Gastrocnemius medialis (tissue), 4 donors: ENCODE results near the gene ERCC6L2. TPM values are rescaled to one million over a fixed set of nuclear protein-coding genes. Genes with fewer than 3 reads are reported as not detected.

Experiments used
- ATAC-seq, 2 donors: fragments of 150-250 bp; one replicate each; pipeline ENCODE4 v1.9.1; 2016
- DNase-seq, 2 donors: peaks; one replicate each; pipeline ENCODE4 v3.0.0-alpha.2; 2019
- H3K27ac ChIP-seq, 4 donors: fragments of 200-600 bp; sonication (generic); 1 replicate in 1 of 4; 2 replicates in 3 of 4; pipeline ENCODE4 v1.5.1; 2016 to 2018; ENCODE audit warnings: mild to moderate bottlenecking in 2 of 4, moderate library complexity in 1 of 4
- H3K27me3 ChIP-seq, 3 donors: fragments of 200-600 bp; sonication (generic) in 2 of 3; 1 replicate in 1 of 3; 2 replicates in 2 of 3; pipeline versions ENCODE4 v1.5.1 to v1.6.0; 2016 to 2019; ENCODE audit warnings: mild to moderate bottlenecking in 1 of 3, moderate library complexity in 1 of 3
- H3K36me3 ChIP-seq, 2 donors: fragments of 200-600 bp; sonication (generic) in 1 of 2; one replicate each; pipeline ENCODE4 v1.5.1; 2017 to 2018
- H3K4me1 ChIP-seq, 2 donors: fragments of 200-600 bp; sonication (generic) in 1 of 2; one replicate each; pipeline ENCODE4 v1.5.1; 2016 to 2017; ENCODE audit warnings: mild to moderate bottlenecking in 2 of 2
- H3K4me3 ChIP-seq, 4 donors: fragments of 200-600 bp; sonication (generic) in 3 of 4; 1 replicate in 1 of 4; 2 replicates in 3 of 4; pipeline ENCODE4 v1.5.1; 2016 to 2019; ENCODE audit warnings: mild to moderate bottlenecking in 2 of 4
- H3K9me3 ChIP-seq, 3 donors: fragments of 200-600 bp; sonication (generic) in 2 of 3; 1 replicate in 1 of 3; 2 replicates in 2 of 3; pipeline ENCODE4 v1.5.1; 2016 to 2019
- POLR2A ChIP-seq, 2 donors: fragments of 450-650 bp; IDR thresholded peaks; one replicate each; pipeline ENCODE4 v1.6.1; 2017; ENCODE audit warnings: antibody characterized with exemption in 2 of 2, mild to moderate bottlenecking in 2 of 2, moderate library complexity in 2 of 2
- in situ Hi-C, 4 donors: fragments of 200-750 bp; cut with MboI; loops; one replicate each; pipeline versions ENCODE4 v1.15.0 to v1.8.0; 2017; ENCODE audit warnings: low sequenced_read_pairs in 4 of 4
- intact Hi-C: fragments of 100-400 bp; cut with DNase I; formaldehyde crosslinking; loops from one replicate; pipeline ENCODE4 v1.15.1; 2023; ENCODE audit warnings: low total_unique reads
- total RNA-seq, 4 donors: library from RNA; depleted of rRNA; stranded (reverse); fragments of >200 nt; gene quantifications; one replicate each; pipeline versions ENCODE4 v1.1.0 to v1.2.3, GENCODE V29; 2016
- TF ChIP-seq, protein P1 (sequence below), 5 experiments: fragments of 450-650 bp in 3 of 5; fragments of 200-600 bp in 2 of 5; sonication (generic) in 2 of 5; IDR thresholded peaks in 4 of 5; conservative IDR thresholded peaks in 1 of 5; 1 replicate in 4 of 5; 2 replicates in 1 of 5; pipeline ENCODE4 v1.5.1; 2016 to 2019; ENCODE audit warnings: antibody characterized with exemption in 5 of 5, mild to moderate bottlenecking in 3 of 5, moderate library complexity in 3 of 5

ERCC6L2 gene
- total RNA-seq, 4 donors from 2014 or later: 24.2 to 46.2 (median 35.9) TPM

GRCh38 chr9:96004379-96004778 lies 128.9 kb downstream of the ERCC6L2 start:
- DNase-seq: no peak
- intact Hi-C loops (loop anchor here (10.0 kb wide), 1 partner anchor 120 kb away; no protein-coding TSS in a partner anchor), in situ Hi-C loops (loop anchor here in 1 of 4 donors (25.0 kb wide), 1 partner anchor 92 kb away; no protein-coding TSS in a partner anchor)
- no peak overlapping the region for H3K4me3 ChIP-seq
- ATAC-seq: no peak
- no peaks in the 10 kb centered on the region for H3K9me3 ChIP-seq
- peaks cover 10 to 12% of the 10 kb centered on the region in 2 donors for H3K4me1 ChIP-seq
- H3K27ac ChIP-seq: no peak overlapping the region
- TF ChIP-seq, protein P1, sequence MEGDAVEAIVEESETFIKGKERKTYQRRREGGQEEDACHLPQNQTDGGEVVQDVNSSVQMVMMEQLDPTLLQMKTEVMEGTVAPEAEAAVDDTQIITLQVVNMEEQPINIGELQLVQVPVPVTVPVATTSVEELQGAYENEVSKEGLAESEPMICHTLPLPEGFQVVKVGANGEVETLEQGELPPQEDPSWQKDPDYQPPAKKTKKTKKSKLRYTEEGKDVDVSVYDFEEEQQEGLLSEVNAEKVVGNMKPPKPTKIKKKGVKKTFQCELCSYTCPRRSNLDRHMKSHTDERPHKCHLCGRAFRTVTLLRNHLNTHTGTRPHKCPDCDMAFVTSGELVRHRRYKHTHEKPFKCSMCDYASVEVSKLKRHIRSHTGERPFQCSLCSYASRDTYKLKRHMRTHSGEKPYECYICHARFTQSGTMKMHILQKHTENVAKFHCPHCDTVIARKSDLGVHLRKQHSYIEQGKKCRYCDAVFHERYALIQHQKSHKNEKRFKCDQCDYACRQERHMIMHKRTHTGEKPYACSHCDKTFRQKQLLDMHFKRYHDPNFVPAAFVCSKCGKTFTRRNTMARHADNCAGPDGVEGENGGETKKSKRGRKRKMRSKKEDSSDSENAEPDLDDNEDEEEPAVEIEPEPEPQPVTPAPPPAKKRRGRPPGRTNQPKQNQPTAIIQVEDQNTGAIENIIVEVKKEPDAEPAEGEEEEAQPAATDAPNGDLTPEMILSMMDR (IDR thresholded peaks at IDR 0.05 in 4 of 5, conservative IDR thresholded peaks at IDR 0.05 in 1 of 5): no peak
- TF ChIP-seq POLR2A (IDR thresholded peaks at IDR 0.05): no peak
- peaks cover 0 to 7% of the 10 kb centered on the region in 2 donors for H3K36me3 ChIP-seq
- H3K27me3 ChIP-seq: no peaks in the 10 kb centered on the region

DNA sequence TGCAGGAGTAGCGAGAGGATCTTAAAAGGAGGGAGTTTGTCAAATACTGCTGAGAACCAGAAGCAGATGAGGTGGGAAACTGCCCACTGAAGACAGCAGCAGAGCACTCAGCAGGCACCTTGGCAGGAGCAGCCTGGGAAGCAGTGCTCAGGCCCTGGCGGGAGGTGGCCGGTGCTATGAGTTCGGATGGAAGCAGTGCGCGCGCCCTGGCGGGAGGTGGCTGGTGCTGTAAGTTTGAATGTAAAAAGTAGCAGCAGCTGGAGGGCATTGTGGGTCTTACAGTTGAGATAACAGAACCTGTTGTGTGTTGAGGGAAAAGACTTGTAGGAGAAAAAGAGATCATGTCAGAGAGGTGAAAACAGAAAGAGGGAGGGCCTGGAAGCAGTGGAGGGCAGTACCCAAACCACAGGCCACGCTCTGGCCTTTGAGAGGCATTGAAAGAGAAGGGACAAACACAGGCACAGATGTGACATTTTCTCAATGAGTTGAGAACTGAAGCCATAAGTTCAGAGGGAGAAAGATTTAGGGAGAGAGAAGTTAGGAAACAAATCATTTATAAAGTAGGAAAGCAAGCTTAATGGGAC lies 130.9 kb downstream of the ERCC6L2 start:
- TF ChIP-seq, protein P1 (IDR thresholded peaks at IDR 0.05 in 4 of 5, conservative IDR thresholded peaks at IDR 0.05 in 1 of 5): no peak
- TF ChIP-seq POLR2A (IDR thresholded peaks at IDR 0.05): no peak
- peaks cover 12 to 13% of the 10 kb centered on the region in 2 donors for H3K4me1 ChIP-seq
- H3K4me3 ChIP-seq: no peak overlapping the region
- no peaks in the 10 kb centered on the region for H3K27me3 ChIP-seq
- DNase-seq (no peak), ATAC-seq (no peak)
- no peaks in the 10 kb centered on the region for H3K9me3 ChIP-seq
- in situ Hi-C loops: loop anchor here in 1 of 4 donors (25.0 kb wide), 1 partner anchor 94 kb away; no protein-coding TSS in a partner anchor
- no peak overlapping the region for H3K27ac ChIP-seq
- H3K36me3 ChIP-seq: peaks cover 0 to 7% of the 10 kb centered on the region in 2 donors
- intact Hi-C loops: loop anchor here (10.0 kb wide), 1 partner anchor 118 kb away; no protein-coding TSS in a partner anchor

GRCh38 chr9:96006961-96007360 lies 131.5 kb downstream of the ERCC6L2 start:
- intact Hi-C loops: loop anchor here (10.0 kb wide), 1 partner anchor 118 kb away; no protein-coding TSS in a partner anchor
- in situ Hi-C loops: loop anchor here in 1 of 4 donors (25.0 kb wide), 1 partner anchor 95 kb away; no protein-coding TSS in a partner anchor

DNA sequence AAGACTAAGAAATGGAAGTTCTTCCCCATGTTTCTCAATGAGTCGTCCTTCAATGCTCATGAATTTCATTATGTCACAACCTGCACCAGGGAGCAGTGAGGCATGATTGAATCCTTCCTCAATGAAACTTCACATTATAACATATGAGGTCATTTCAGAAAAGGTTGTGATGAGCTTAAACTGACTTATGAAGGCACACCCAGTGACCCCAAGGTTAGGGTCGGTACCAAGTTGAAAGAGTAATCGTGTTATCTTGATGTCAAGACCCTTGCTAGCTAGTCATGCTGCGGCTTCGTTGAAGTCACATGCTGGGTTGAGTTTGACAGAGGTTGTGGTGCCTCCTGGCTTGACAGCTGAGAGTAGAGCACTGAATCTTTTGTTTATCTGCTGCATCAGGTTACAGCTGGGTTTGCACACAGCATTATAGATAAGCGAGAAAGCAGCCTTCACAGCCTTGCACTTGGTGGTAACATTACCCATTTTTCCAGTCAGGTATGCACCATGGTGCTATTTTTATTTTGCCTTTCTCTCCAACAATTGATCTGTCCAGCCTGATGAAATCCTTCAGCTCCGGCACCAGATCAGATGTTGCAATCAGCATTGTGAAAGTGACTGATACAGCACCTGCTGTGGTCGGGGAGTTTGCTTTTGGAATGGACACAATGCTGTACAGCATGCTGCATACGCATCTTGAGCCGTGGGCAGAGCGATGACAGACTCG lies 133.2 kb downstream of the ERCC6L2 start:
- peaks cover 0 to 14% of the 10 kb centered on the region in 2 donors for H3K36me3 ChIP-seq
- no peaks in the 10 kb centered on the region for H3K27me3 ChIP-seq
- DNase-seq (no peak), ATAC-seq (peak; percentile 80 to 87)
- no peaks in the 10 kb centered on the region for H3K9me3 ChIP-seq
- in situ Hi-C loops: loop anchor here in 1 of 4 donors (25.0 kb wide), 1 partner anchor 96 kb away; no protein-coding TSS in a partner anchor
- H3K4me1 ChIP-seq: peaks cover 12 to 13% of the 10 kb centered on the region in 2 donors
- TF ChIP-seq, protein P1 (IDR thresholded peaks at IDR 0.05 in 4 of 5, conservative IDR thresholded peaks at IDR 0.05 in 1 of 5): no peak
- no peak for TF ChIP-seq POLR2A (IDR thresholded peaks at IDR 0.05)
- peak overlapping the region in 3 of 4 donors; percentile 2 to 48 (median 42) for H3K27ac ChIP-seq
- H3K4me3 ChIP-seq: no peak overlapping the region
- intact Hi-C loops: loop anchor here (10.0 kb wide), 1 partner anchor 116 kb away; no protein-coding TSS in a partner anchor

More at GRCh38 chr9:96006961-96007360, 131.5 kb downstream of the ERCC6L2 start:
- Histone ChIP-seq H3K27ac (no peak overlapping the region), H3K27me3 (no peaks in the 10 kb centered on the region), H3K4me3 (no peak overlapping the region), H3K9me3 (no peaks in the 10 kb centered on the region), H3K4me1 (peaks cover 12 to 13% of the 10 kb centered on the region in 2 donors), H3K36me3 (peaks cover 0 to 7% of the 10 kb centered on the region in 2 donors)
- DNase-seq (no peak), ATAC-seq (no peak)
- TF ChIP-seq POLR2A (IDR thresholded peaks at IDR 0.05): no peak
- TF ChIP-seq, protein P1 (IDR thresholded peaks at IDR 0.05 in 4 of 5, conservative IDR thresholded peaks at IDR 0.05 in 1 of 5): no peak
